OCI-LY3 (cell line): ENCODE data around the gene DERL2.

Experiments
- CTCF ChIP-seq: fragments of 200-600, 300-600 bp; sonication (generic); IDR thresholded peaks from 2 replicates; pipeline ENCODE4 v1.5.1; 2014; ENCODE audit warnings: antibody characterized with exemption, low read length, low read depth
- EZH2phosphoT487 ChIP-seq: fragments of 200-600 bp; shearing (Covaris generic); IDR thresholded peaks from 2 replicates; pipeline ENCODE4 v1.6.1; 2018; ENCODE audit warnings: antibody characterized with exemption, mixed run types, low read depth

GRCh38 chr17:5500589-5501391 lies 14.8 kb upstream of the DERL2 start:
- no peak for TF ChIP-seq CTCF
- no peak for TF ChIP-seq EZH2phosphoT487
